SU-DHL-6 (cell line): ENCODE results near the gene AJAP1.

Experiments used
- H2AFZ ChIP-seq: fragments of 200-600 bp; sonication (generic); 2 replicates; pipeline ENCODE4 v1.6.1; 2014; ENCODE audit warnings: low read depth, mild to moderate bottlenecking, moderate library complexity, mixed read lengths, antibody characterized with exemption, low read length; ENCODE audit not compliant: severe bottlenecking
- H3F3A ChIP-seq: fragments of 200-600 bp; shearing (Covaris generic); 2 replicates; pipeline ENCODE4 v1.6.0; 2016; ENCODE audit warnings: antibody characterized with exemption, mild to moderate bottlenecking; ENCODE audit not compliant: insufficient read depth
- H3K27ac ChIP-seq: fragments of 200-600 bp; sonication (generic); 2 replicates; pipeline ENCODE4 v1.5.1; 2016; ENCODE audit warnings: low read depth, mild to moderate bottlenecking, low read length, moderate library complexity, mixed read lengths
- H3K27me3 ChIP-seq: fragments of 200-600 bp; sonication (generic), shearing (Covaris generic); 2 replicates; pipeline ENCODE4 v1.6.0; 2014; ENCODE audit warnings: mild to moderate bottlenecking, low read length
- H3K36me3 ChIP-seq: fragments of 200-600 bp; sonication (generic); 2 replicates; pipeline ENCODE4 v1.6.1; 2014; ENCODE audit warnings: mild to moderate bottlenecking, low read length, mixed read lengths
- H3K4me2 ChIP-seq: fragments of 300-600, 200-600 bp; shearing (Covaris generic), sonication (generic); 2 replicates; pipeline ENCODE4 v1.6.0; 2014; ENCODE audit warnings: low read length, low read depth, mild to moderate bottlenecking; ENCODE audit not compliant: poor library complexity, severe bottlenecking
- H3K4me3 ChIP-seq: fragments of 200-600 bp; sonication (generic); 2 replicates; pipeline ENCODE4 v1.5.1; 2014; ENCODE audit warnings: antibody characterized with exemption, low read length, mild to moderate bottlenecking, mixed read lengths; ENCODE audit not compliant: insufficient read depth, poor library complexity, severe bottlenecking
- H3K79me2 ChIP-seq: fragments of 200-600 bp; sonication (generic); 2 replicates; pipeline ENCODE4 v1.6.1; 2014; ENCODE audit warnings: mild to moderate bottlenecking, low read length, moderate library complexity; ENCODE audit not compliant: insufficient read depth
- H3K9ac ChIP-seq: fragments of 200-600 bp; sonication (generic); 2 replicates; pipeline ENCODE4 v1.7.0; 2014; ENCODE audit warnings: mild to moderate bottlenecking, low read length
- H3K9me2 ChIP-seq: fragments of 200-600 bp; sonication (generic); replicated peaks from 2 replicates; pipeline ENCODE4 v1.6.1; 2014; ENCODE audit warnings: low read length; ENCODE audit not compliant: insufficient read depth
- H3K9me3 ChIP-seq: fragments of 200-600 bp; sonication (generic); 2 replicates; pipeline ENCODE4 v1.6.1; 2014; ENCODE audit warnings: low read length, mixed read lengths; ENCODE audit not compliant: insufficient read depth
- H4K20me1 ChIP-seq: fragments of 200-600 bp; sonication (generic); 2 replicates; pipeline ENCODE4 v1.6.1; 2014; ENCODE audit warnings: low read depth, mild to moderate bottlenecking, antibody characterized with exemption, low read length, moderate library complexity, mixed read lengths
- EZH2phosphoT487 ChIP-seq: fragments of 200-600 bp; sonication (generic), shearing (Covaris generic); conservative IDR thresholded peaks from 2 replicates; pipeline ENCODE4 v1.6.1; 2018; ENCODE audit warnings: mild to moderate bottlenecking, antibody characterized with exemption, low read length, moderate library complexity, mixed read lengths
- TF ChIP-seq, protein P1 (sequence below): fragments of 200-600 bp; sonication (generic); IDR thresholded peaks from one replicate; pipeline ENCODE4 v1.5.1; 2017; ENCODE audit warnings: antibody characterized with exemption, mild to moderate bottlenecking, low read length, moderate library complexity; ENCODE audit not compliant: insufficient read depth, poor library complexity, severe bottlenecking

The AJAP1 gene, protein sequence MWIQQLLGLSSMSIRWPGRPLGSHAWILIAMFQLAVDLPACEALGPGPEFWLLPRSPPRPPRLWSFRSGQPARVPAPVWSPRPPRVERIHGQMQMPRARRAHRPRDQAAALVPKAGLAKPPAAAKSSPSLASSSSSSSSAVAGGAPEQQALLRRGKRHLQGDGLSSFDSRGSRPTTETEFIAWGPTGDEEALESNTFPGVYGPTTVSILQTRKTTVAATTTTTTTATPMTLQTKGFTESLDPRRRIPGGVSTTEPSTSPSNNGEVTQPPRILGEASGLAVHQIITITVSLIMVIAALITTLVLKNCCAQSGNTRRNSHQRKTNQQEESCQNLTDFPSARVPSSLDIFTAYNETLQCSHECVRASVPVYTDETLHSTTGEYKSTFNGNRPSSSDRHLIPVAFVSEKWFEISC

GRCh38 chr1:4653796-4654725 is at the start of gene AJAP1:
Gene AJAP1, plus strand, starts transcription at chr1:4654609. Its CDS starts 817 bp downstream, at chr1:4655426.
- no peak for TF ChIP-seq EZH2phosphoT487
- TF ChIP-seq, protein P1, sequence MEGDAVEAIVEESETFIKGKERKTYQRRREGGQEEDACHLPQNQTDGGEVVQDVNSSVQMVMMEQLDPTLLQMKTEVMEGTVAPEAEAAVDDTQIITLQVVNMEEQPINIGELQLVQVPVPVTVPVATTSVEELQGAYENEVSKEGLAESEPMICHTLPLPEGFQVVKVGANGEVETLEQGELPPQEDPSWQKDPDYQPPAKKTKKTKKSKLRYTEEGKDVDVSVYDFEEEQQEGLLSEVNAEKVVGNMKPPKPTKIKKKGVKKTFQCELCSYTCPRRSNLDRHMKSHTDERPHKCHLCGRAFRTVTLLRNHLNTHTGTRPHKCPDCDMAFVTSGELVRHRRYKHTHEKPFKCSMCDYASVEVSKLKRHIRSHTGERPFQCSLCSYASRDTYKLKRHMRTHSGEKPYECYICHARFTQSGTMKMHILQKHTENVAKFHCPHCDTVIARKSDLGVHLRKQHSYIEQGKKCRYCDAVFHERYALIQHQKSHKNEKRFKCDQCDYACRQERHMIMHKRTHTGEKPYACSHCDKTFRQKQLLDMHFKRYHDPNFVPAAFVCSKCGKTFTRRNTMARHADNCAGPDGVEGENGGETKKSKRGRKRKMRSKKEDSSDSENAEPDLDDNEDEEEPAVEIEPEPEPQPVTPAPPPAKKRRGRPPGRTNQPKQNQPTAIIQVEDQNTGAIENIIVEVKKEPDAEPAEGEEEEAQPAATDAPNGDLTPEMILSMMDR = no peak
- H3K27me3 ChIP-seq = no peaks in the 10 kb centered on the region
- H3F3A ChIP-seq = no peaks in the 10 kb centered on the region
- H3K36me3 ChIP-seq = no peaks in the 10 kb centered on the region
- H3K9me3 ChIP-seq = no peaks in the 10 kb centered on the region
- no peaks in the 10 kb centered on the region for H3K79me2 ChIP-seq
- no peaks in the 10 kb centered on the region for H3K9me2 ChIP-seq
- H3K27ac ChIP-seq = no peak within 1 kb of the TSS
- no peak within 1 kb of the TSS for H2AFZ ChIP-seq
- no peak within 1 kb of the TSS for H3K4me2 ChIP-seq
- H4K20me1 ChIP-seq = no peaks in the 10 kb centered on the region
- H3K9ac ChIP-seq = no peak within 1 kb of the TSS
- no peak within 1 kb of the TSS for H3K4me3 ChIP-seq

- TF ChIP-seq EZH2phosphoT487 = no peak
- TF ChIP-seq, protein P1 = no peak
- H4K20me1 ChIP-seq = no peaks in the 10 kb centered on the region
- H3K4me2 ChIP-seq = no peak overlapping the region
- no peaks in the 10 kb centered on the region for H3K27me3 ChIP-seq
- no peaks in the 10 kb centered on the region for H3K36me3 ChIP-seq
- H3K9me2 ChIP-seq = no peaks in the 10 kb centered on the region
- H2AFZ ChIP-seq = no peak overlapping the region
- no peaks in the 10 kb centered on the region for H3F3A ChIP-seq
- no peak overlapping the region for H3K9ac ChIP-seq
- no peak overlapping the region for H3K4me3 ChIP-seq
- no peaks in the 10 kb centered on the region for H3K79me2 ChIP-seq
- no peak overlapping the region for H3K27ac ChIP-seq
- no peaks in the 10 kb centered on the region for H3K9me3 ChIP-seq
These were observed 49.3 kb upstream of the AJAP1 start for GRCh38 chr1:4605158-4605557.

- no peak overlapping the region for H3K4me2 ChIP-seq
- no peaks in the 10 kb centered on the region for H3K79me2 ChIP-seq
- no peaks in the 10 kb centered on the region for H3K9me2 ChIP-seq
- no peak overlapping the region for H2AFZ ChIP-seq
- no peaks in the 10 kb centered on the region for H4K20me1 ChIP-seq
- H3F3A ChIP-seq = no peaks in the 10 kb centered on the region
- no peaks in the 10 kb centered on the region for H3K27me3 ChIP-seq
- no peak overlapping the region for H3K4me3 ChIP-seq
- H3K9me3 ChIP-seq = no peaks in the 10 kb centered on the region
- no peak overlapping the region for H3K9ac ChIP-seq
- H3K36me3 ChIP-seq = no peaks in the 10 kb centered on the region
- no peak overlapping the region for H3K27ac ChIP-seq
- TF ChIP-seq EZH2phosphoT487 = no peak
- TF ChIP-seq, protein P1 = no peak
These were observed 42.7 kb upstream of the AJAP1 start for GRCh38 chr1:4611563-4612341.
